NCI-H187 (cell line): ENCODE data around the gene DKK1.

Experiments
- DNase-seq, 2 experiments: peaks; one replicate each; lab custom pipeline; 2025; lab: John Stamatoyannopoulos, UW

The DKK1 gene, protein sequence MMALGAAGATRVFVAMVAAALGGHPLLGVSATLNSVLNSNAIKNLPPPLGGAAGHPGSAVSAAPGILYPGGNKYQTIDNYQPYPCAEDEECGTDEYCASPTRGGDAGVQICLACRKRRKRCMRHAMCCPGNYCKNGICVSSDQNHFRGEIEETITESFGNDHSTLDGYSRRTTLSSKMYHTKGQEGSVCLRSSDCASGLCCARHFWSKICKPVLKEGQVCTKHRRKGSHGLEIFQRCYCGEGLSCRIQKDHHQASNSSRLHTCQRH

DNA sequence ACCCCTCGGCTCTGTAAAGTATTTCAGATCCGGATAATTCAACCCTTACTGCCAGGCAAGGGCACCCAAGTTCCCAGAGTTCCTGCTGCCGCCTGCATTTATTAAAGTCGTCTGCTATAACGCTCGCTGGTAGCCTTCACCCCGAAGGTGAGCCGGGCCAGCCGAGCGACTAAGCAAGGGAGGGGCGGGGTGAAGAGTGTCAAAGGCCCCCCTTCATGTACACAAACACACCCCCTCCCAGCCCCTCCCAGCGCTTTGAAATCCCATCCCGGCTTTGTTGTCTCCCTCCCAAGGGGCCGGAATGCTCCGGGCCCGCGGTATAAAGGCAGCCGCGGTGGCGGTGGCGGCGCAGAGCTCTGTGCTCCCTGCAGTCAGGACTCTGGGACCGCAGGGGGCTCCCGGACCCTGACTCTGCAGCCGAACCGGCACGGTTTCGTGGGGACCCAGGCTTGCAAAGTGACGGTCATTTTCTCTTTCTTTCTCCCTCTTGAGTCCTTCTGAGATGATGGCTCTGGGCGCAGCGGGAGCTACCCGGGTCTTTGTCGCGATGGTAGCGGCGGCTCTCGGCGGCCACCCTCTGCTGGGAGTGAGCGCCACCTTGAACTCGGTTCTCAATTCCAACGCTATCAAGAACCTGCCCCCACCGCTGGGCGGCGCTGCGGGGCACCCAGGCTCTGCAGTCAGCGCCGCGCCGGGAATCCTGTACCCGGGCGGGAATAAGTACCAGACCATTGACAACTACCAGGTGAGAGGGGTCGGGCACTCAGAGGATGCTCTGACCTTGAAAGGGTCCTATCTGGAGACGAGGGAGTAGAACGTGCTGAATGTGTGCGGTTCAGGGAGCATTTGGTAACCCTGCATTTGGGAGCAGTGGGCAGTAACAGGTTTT, at the start of gene DKK1:
TSS of gene DKK1 (plus strand) at position 349 of the 889 bp plus-strand sequence. CDS start at position 503, 154 bp downstream.
- DNase-seq = no peak

DNA sequence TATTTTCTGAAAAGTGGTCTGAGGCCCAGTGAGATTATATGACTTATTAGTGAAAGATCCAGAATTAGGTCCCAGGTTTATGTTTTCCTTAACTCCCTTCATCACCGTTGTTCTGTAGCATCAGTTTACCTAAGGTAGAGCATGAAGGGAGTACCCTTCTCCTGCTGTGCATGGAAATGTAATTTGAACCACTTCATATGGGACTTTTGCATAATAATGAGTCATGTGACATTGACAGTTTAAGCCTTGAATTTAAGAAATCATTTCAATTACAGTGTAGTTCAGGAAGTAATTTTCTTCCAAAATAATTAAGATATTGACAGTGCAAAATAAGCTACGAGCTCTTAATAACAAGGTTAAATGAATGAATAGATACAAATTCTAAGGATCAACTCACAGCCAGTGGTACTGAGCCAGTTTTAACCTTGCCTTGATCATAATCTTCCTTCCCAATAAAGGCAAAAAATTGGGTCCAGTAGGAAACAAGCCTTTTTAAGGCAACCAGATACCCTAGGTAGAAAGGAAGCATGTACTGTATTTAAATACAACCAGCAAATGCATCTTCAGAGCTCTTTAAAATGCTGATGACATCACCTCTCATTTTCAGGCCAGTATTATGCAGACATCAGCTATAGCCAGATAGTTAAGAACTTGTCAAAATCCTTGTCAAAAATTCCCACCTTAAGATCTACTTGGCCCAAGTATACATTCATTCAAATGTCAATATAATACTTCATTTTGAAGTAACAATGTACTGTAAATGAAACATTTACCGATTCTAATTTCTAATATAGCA, 48.8 kb upstream of the DKK1 start:
- no peak for DNase-seq

DNA sequence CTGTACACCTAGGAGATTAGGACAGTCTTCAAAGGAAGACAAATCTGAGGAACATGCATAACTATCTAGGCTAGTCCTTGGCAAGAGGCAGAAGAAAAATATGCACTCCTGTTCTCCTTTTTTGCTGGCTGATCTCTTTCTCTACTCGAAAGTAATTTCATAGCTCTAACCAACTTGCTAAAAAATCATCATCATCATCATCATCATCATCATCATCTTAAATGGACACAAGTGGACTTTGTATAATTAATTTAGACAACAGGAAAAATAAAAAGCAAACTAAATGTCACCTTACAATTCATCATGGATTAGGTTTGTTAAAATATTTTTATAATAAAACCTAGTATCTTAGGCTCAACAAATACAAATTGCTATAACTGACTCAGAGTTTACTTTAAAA, 47.2 kb upstream of the DKK1 start:
- DNase-seq = no peak

DNA sequence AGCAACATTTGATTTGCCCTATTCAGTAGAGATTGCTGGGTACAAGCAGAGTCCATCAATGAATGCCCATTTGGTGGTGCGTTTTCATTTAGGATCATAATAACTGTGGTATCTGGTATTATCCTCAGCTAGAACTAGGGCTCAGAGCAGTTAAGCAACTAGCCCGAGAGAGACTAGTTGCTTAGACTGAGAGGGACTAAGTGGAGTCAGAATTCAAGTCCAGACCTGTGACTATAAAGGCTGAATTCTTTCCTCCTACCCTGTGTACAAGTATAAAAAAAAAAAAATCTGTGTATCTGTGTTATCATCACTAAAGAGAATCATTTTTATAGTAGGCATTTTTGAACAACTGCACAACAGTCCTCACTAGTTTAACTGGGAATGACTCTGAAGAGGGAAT, 45.3 kb upstream of the DKK1 start:
- DNase-seq = no peak

DNA sequence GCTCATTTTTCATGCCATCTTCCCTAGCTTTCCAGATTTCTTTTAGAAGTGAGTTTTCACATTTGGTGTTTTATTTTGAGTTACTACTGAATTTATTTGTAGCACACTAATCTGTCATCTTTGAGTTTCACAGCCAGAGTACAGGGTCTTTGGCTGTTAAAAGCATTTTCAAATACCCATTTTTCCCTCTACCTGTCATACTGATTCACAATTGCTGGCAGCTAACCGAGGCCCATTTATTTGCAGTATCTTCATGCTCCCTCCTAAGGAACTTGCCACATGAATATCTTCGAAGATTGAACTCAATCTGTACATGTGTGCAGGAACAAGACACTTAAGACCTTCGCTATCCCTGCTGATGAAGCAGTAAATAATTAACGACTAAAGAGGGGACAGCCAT, 44.8 kb upstream of the DKK1 start:
- no peak for DNase-seq

DNA sequence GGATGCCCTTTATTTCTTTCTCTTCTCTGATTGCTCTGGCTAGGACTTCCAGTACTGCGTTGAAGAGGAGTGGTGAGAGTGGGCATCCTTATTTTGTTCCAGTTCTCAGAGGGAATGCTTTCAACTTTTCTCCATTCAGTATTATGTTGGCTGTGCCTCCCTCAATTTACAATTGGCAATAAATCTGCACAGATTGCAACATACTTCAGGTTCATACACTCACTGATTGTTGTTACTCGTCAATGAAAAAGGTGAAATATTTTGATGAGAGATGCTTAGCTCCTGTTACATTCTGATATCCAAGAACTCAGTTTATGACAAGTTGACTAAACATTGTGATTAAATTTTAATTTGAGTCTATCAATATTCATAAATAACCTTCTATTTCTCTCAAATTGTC, 37.9 kb upstream of the DKK1 start:
- DNase-seq = no peak

DNA sequence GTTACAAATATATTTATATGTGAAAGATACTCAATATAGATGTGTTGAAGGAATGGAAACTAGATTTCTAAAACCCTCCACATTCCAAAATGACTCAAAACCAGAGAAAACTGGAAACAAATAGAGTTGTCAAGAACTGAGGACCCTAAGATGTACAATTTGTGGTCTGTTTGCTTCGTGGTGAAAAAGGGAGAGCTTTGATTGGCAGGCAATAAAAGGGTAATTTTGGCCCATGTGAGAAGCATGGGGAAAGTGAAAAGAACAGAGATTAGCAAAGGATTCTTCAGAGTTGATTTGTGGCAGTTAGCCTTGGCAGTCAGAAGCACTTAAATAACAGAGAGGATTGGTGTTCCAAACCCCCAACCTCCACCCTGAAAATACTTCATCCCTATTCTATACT, 37.1 kb upstream of the DKK1 start:
- DNase-seq = no peak

DNA sequence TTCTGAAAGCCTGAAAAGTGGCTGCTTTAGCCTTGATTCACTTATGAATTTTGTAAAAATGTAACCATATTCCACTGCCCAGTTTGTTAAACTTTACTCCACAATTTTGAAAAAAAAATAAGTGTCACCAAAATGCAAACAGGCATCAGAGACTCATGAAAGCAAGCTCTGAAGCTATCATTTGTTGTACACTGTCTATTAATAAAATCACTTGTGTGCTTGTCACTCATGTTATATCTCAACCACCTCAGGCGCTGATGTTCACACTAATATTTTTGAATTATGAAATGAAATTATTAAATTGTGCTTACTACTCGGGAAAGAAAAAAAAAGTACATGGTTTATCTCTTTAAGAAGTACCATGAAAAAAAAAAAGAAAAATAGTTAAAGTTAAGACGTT, 34.5 kb upstream of the DKK1 start:
- no peak for DNase-seq

DNA sequence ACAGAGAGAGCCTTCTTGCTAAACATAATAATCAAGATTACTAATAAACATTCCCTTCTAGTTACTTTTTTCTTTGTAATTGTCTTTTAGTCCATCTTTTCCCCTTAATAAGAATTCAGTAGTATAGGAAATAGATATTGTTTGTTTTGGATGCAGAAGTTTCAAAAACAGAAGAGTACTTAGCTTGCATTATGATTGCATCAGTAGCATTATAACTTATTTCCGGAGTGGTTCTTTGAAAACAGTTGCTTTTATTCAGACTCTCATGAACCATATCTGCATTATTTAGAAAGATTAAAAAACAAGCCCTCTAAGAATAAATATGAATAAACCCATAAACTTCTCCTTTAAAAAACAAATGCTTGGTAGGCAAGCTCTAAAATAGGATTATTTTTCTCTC, 34.0 kb upstream of the DKK1 start:
- no peak for DNase-seq

DNA sequence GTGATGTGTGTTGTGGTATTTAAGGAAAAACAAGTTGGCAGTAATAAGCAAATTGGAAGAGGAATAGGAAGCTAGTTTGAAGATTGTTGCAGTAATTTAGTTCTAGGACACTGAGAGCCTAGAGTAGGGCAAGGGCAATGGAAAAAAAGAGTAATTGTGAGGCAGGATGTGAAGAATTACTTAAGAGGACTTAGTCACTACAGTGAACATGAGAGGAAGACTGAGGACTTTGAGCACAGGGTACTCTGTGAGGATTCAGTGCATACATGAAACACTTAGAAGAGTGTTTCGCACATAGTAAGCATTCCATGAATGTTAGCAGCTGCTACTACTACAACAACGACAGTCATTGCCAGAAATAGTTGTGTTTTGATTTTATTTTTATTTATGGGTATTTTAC, 30.9 kb upstream of the DKK1 start:
- no peak for DNase-seq

DNA sequence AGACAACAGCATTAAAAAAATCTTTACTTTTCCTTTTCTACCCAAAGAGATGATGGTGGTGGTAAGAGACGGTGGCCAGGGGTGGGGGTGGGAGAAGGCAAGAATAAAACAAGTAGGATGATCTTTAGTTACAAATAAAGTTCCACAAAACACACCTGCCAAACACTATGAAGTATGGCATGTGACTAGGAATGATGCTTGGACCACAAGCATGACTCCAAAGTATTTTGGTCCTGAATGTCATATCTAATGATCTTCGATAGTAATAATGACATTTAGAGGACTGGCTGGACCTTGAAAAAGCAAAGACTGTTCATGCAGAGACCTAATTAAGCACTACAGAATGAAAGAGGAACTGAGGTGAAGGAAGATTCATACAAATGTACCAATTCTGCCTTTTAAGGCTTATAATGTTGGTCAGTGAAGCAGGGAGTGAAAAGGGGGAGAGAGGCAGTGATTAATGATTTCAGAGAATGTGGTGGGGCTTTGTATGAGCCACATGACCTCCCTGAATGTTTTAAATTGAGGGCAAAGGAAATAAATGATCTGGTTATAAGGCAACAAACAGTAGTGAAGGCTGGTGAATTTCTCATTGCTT, 29.6 kb upstream of the DKK1 start:
- DNase-seq = no peak

DNA sequence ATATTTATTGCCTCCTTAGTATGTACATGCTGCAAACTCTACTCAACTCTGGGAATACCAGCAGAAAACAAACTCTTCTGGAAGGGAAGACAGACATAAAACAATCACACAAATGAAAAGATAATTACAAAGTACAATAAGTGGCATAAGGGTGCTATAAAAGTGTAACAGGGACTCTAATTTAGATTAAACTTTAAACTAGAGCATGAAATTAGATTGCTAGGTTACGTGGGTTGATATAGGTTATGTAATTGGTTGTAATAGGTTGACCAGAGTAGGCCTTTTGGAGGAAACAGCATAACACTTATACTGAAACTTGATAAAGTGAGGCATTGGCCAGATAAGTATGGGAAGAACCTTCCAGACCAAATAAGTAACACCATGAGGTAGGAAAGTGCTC, 26.2 kb upstream of the DKK1 start:
- DNase-seq = no peak

DNA sequence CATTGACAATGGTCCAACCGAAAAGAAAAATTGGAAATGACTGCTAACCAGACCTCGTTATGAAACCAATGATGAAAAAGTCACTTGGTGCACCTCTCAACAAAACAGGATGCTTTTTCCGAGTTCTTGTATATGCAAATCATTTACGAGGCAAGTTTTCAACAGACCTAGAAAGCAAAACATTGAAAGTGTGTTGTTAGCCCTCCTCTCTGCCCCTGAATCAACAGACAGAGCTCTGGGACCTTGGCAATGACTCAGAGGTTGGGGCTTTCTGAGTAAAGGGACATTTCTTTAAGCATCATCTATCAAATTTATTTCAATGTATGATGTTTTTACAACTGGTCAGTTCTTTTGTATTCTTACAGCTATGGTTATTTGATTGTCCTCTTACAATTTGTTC, 16.3 kb upstream of the DKK1 start:
- DNase-seq = no peak

DNA sequence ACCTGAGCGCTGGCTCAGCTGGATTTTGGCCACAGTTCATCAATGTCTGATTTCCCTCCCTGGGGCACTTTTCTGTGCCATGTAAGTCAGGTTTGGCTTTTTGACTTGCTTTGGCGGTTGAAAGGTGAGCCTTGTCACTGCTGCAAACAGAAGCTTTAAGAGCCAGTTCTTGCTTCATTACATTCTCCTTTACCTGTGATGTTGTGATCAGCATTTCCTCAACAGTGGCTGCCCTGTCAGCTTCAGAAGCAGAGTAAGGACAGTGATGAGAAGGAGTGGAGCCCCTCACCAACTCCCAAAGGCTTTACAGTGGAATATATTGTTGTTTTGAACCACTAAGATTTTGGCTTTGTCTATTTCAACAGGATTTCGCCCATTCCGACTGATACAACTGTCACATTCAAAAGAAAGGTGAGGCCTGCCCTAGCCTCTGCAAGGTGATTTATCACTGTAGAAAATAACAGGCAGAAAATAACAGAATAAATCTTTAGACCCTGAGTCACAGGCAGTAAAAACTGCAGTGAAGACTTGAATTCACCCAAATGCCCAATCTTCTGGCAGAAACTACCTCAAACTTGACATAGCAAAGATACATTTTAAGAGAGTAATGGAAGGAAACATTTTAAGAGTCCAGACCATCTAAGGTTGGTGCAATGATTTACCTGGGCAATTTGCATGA, 13.3 kb upstream of the DKK1 start:
- no peak for DNase-seq

DNA sequence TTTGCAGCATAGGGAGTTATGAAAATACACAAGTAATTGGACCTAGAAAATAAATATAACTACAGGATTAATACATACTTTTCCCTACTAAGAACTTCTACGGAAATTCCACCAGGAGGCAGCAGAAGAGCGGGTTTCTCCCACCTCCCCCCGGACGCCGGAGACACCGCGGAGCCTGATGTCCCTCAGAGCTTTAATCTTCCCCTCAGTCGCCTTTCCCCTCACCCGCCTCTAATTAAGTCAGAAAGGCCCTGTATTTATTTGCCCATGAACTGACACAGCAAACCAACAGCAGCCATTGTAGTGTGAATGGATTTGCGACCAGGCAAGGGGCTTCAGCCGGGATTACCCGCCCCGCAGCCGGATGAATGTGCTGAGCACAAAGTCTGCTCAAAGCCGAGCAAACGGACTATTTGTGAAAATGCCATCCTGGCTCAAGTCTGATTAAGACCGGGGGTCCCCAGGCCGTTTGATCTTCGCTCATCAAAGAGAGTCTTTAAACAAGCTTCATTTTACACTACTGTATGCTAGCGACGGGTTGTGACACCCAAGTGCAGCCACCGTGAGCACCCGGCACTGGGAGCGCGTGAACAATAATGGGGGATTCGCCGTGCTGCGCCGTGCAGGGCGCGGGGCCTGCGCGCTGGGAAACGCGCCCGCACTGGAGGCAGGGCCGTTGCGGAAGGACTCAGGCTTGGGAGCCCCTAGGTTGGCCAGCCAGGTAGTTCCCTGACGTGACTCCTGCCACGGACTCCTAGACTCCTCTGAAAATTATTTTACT, 5.6 kb upstream of the DKK1 start:
- DNase-seq = no peak

DNA sequence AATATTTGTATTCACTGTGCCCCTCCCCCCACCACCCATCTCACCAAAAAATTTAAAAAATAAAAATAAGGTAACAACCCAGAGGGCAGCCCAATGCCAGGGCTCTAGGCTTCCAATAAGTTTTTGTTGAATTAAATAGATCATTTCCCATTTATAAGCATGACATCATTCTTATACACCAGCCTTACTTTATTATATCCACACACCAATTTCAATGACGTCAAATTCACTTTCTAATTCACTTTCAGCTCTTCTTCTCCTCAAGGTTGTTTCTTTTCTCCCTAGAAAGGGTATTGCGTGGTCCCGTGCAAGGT, 1.2 kb upstream of the DKK1 start:
- no peak for DNase-seq

DNA sequence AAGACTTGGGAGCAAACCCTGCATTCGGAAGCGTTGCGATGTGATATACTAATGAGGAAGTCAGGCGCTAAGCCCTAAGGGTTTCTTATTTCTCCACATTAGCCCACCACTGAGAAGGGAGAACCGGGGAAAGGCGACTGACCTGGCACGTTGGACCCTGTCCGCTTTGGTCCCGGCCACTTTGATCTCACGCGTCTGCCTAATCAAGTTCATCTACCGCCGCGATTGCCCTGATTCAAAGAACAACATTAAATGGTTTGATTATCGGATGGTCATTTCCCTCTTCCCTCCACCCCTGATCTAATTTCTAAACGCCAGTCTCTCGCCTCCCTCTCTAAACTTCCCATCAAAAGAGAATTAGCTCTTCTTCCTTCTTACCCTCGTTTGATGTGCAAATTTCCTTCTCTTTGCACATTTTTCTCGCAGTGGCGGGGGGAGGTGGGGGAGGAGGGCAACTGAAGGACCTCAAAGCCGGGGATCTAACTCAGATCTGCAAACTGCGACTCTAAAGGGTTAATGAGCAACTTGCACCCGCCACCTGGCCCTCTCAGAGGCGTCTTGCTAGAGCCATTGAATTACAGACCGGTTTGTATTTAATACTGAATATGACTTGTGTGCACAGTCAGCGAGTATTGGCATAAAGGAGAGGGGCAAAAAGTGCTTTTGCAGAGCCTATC, 687 bp upstream of the DKK1 start:
- DNase-seq = no peak

DNA sequence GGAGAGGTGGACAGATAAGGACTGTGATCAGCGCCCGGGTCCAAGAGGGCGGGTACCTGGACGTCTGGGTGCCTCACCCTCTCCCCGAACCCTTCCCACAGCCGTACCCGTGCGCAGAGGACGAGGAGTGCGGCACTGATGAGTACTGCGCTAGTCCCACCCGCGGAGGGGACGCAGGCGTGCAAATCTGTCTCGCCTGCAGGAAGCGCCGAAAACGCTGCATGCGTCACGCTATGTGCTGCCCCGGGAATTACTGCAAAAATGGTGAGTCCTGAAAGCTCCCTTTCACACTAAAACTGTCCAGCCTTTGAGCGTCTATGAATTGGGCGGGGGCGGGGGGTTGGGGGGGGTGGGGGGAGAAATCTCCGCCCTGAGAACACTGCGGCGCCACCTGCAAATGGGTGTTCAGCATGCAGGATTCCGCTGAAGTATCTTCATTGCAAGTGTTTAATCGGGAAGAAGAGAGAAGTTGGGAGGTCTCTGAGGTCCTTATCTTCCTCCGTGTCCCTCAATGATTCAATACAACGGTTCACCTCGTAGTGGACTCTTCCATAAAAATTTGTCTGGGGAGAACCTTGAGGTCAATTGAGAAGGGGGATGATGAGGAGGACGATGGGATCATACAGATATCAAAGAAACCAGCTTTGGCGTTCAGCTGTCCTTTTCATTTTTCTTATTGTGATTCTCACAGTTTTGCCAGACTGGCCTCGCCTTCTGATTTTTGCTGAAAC, 906 bp downstream of the DKK1 start:
- DNase-seq = no peak

DNA sequence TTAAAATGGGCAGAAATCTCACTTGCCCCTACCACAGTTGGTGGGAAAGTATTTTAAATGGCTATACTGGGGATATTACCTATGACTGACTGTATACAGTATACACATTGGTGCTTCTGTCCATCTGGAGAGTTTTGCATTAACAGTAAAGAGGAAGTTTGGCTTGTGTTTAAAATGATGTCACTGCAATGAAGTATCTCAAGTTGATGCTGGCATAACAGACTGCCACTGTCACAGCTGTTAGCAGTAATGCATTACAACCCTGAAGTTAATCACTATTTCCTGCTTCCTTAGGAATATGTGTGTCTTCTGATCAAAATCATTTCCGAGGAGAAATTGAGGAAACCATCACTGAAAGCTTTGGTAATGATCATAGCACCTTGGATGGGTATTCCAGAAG, 1.9 kb downstream of the DKK1 start:
- no peak for DNase-seq

DNA sequence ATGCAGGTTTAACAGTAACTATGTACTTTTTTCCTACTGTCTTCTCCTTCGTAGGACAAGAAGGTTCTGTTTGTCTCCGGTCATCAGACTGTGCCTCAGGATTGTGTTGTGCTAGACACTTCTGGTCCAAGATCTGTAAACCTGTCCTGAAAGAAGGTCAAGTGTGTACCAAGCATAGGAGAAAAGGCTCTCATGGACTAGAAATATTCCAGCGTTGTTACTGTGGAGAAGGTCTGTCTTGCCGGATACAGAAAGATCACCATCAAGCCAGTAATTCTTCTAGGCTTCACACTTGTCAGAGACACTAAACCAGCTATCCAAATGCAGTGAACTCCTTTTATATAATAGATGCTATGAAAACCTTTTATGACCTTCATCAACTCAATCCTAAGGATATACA, 2.4 kb downstream of the DKK1 start:
- no peak for DNase-seq
